ENCODE results near the gene GNRH2.
"Not testable (repeated sequence)": the region's sequence is repeated elsewhere in the genome, so short reads cannot be mapped to it uniquely, and the experiment has no call there.

The GNRH2 gene

DNA sequence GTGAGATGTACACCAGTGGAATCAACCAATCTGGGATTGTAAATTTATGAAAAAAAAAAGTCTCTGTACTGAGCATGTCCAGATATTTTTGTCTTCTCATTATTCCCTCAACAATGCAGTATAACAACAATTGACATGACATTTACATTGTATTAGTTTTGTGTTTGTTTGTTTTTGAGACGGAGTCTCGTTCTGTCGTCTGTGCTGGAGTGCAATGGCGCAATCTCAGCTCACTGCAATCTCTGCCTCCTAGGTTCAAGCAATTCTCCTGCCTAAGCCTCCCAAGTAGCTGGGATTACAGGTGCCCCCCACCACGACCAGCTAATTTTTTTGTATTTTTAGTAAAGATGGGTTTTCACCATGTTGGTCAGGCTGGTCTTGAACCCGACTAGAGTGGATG lies 31.9 kb downstream of the GNRH2 start:
- DNase-seq: not testable (repeated sequence)

GRCh38 chr20:3077618-3078134 lies 34.3 kb downstream of the GNRH2 start:
- DNase-seq: no peak

DNA sequence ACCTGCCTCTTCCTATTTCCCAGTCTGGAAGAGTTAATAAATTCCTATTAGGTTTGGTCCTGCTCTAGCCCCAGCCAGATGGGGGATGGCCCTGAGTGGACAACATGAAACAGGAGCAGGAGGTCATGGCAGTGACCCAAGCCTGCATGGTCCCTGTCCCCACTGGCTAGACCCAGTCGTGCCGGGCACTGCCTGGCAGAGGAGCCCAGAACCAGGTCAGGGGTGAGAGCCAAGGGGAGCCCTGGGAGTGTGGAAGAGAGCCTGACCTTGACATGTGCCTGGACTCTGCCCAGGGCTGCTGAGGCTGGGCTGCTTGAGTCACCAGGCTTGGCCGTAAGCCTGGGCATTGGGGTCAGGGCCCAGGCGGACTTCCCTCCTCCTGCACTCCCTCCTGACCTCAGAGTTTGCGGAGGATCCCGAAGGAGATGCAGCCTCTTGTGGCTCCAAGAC lies 37.5 kb downstream of the GNRH2 start:
- DNase-seq: no peak

- DNase-seq: no peak
Observed at GRCh38 chr20:3081641-3082040, 38.2 kb downstream of the GNRH2 start.

GRCh38 chr20:3082306-3082951 lies 39.0 kb downstream of the GNRH2 start:
- peak; percentile 29 for DNase-seq

- no peak for DNase-seq
Observed at GRCh38 chr20:3082955-3083952, 39.8 kb downstream of the GNRH2 start.

GRCh38 chr20:3084283-3084985 lies 41.0 kb downstream of the GNRH2 start, which contains the start of gene AVP:
AVP (minus strand) TSS chr20:3084724; CDS start chr20:3084674, 50 bp downstream.
- no peak for DNase-seq

DNA sequence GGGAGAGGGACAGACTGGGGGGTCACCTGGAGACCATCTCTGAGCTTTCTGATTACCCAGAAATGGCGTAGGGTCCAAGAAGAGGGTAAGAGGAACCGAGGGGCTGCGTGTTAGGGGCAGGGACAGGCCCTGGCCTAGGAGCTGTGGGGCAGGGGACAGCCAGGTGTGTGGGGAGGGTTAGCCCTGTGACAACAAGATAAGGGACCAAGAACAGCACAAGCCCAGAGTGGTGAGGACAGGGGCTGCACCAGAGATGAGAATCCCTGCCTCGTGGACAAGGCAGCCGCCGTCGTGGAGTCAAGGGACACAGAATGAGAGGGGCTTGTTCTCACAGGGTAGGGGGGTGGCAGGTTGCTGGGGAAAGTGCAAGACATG lies 41.6 kb downstream of the GNRH2 start:
- no peak for DNase-seq

DNA sequence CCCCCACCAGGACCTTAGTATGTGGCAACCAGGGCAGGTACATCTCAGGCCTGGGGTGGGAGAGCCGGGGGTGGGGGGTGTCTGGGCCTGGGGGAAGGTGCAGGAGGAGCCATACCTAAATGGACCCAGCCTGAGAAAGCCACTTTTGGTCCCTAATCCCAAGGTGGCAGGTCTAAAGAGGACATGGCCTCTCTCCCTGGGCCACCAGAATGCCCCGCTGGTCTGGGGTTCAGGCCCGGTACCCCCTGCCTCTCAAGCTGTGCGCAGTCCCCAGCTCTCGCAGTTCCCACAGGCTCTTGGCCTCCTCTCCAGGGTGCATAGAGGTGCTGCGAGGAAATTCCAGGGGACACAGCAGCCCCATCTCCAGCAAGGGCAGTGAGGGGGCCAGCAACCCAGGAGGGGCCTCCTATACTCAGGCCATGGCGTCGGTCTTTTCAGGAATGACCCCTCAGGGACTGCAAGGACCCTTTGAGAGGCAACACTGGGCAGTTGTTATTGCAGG lies 42.2 kb downstream of the GNRH2 start:
- DNase-seq: no peak

DNA sequence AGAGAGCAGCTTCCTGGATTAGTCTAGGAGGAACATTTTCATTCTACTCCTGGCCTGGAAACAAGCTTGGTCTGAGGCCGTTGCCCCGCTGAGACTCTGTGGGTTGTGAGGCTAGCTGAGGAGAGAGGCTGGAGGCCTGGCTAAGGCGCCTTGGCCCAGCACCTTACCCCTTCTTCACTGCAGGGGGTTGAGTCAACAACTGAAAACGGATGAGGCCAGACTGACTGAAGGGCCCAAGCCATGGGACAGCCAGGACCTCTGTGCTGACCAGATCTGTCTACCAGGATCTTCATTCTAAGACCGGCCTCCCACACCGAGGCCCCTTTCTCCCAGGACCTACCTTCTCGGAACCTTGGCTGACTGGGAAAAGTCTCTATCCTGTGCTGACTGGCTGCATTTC lies 44.6 kb downstream of the GNRH2 start:
- no peak for DNase-seq

GRCh38 chr20:3090565-3090964 lies 47.1 kb downstream of the GNRH2 start:
- no peak for DNase-seq

DNA sequence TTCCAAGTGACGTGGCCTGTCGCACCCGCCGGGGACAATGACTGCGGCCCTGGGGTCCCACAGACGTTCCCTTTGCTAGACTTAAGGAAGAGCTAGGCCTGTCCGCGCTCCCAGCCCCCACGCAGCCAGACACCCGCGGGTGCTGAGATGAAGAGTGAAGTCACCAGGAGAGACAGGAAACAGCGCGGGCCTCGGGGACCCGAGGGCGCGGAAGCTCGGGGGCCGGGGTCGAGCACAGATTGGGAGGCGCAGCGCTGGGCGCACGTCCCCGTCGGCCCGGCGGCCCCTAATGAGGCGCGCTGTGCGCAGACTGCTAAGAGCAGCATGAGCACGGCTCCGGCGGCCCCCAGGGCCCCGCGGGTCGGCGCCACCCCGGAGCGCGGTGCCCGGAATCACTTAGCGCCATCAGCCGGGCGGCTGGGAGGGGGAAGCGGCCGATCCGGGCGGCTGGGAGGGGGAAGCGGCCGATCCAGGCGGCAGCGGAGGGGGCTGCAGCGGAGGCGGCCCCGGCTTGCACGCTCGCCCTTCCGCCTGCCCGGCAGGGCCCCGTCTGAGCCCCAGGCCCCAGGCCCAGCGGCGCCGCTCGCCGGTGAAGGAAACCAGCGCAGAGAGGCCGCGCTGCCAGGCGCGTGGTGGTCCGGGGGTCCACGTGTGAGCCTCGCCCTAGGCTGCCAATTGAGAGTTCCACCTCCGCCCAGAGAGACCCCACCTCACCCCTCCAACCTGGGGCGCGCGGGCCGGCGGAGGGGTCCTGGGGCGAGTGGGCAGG lies 49.4 kb downstream of the GNRH2 start:
- DNase-seq: no peak

DNA sequence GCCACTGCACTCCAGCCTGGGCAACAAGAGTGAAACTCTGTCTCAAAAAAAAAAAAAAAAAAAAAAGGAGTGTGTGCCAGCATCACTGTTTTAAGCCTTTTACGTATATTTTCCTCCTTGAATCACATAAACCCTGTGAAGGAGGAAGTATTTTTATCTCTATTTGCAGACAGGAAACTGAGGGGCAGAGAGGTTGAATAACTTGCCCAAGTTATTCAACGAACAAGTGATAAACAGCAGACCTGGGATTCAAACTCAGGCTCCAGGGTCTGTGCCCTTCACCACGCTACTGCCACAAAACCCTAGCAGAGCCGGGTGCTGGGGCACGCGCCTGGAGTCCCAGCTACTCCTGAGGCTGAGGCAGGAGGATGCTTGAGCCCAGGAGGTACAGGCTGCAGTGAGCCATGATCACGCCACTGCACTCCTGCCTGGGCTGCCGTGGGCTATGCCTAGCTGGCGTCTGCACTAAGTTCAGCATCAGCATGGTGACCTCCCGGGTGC lies 50.5 kb downstream of the GNRH2 start:
- no peak for DNase-seq

- no peak for DNase-seq
Observed at GRCh38 chr20:3094848-3095629, 51.6 kb downstream of the GNRH2 start.

Data from NCI-H82 (cell line).